Breast epithelium (tissue), 3 donors: ENCODE data around the gene PYURF.

ENCODE experiments used
- CTCF ChIP-seq, 3 donors: fragments of 450-650 bp; IDR thresholded peaks; one replicate each; pipeline ENCODE4 v1.5.1; 2016 to 2017; ENCODE audit warnings: antibody characterized with exemption in 3 of 3, mild to moderate bottlenecking in 3 of 3, moderate library complexity in 3 of 3
- POLR2A ChIP-seq: fragments of 450-650 bp; IDR thresholded peaks from one replicate; pipeline ENCODE4 v1.6.1; 2016; ENCODE audit warnings: antibody characterized with exemption, mild to moderate bottlenecking, moderate library complexity
- POLR2AphosphoS5 ChIP-seq, 3 donors: sonication (generic); formaldehyde crosslinking; IDR thresholded peaks; one replicate each; pipeline ENCODE4 v1.6.1; 2017; ENCODE audit warnings: antibody characterized with exemption in 3 of 3

- TF ChIP-seq POLR2AphosphoS5 (IDR thresholded peaks at IDR 0.05): no peak
- no peak for TF ChIP-seq CTCF (IDR thresholded peaks at IDR 0.05)
- TF ChIP-seq POLR2A: no peak
These were observed 20.2 kb downstream of the PYURF start for GRCh38 chr4:88503344-88503743.
